ENCODE data around the gene HERC2.

DNA sequence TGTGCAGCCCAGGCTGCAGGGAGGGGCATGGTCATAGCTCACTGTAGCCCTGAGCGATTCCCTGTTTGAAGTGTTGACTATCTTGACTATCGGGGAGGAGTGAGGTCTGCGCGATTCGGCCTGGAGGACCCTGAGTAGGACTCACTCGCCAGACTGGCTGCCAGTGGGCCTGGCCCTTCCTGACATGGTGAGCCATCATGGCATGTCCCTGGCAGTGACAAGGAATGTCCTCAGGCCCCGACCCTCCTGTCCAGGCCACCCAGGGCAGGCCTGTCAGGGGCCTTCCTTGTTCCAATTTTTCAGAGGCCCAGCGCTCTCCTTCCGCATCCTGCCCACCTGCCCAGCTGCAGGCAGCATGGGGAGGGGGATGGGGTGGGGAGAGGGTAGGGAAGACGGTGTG, 217.7 kb downstream of the HERC2 start:
- TF ChIP-seq, protein P1, sequence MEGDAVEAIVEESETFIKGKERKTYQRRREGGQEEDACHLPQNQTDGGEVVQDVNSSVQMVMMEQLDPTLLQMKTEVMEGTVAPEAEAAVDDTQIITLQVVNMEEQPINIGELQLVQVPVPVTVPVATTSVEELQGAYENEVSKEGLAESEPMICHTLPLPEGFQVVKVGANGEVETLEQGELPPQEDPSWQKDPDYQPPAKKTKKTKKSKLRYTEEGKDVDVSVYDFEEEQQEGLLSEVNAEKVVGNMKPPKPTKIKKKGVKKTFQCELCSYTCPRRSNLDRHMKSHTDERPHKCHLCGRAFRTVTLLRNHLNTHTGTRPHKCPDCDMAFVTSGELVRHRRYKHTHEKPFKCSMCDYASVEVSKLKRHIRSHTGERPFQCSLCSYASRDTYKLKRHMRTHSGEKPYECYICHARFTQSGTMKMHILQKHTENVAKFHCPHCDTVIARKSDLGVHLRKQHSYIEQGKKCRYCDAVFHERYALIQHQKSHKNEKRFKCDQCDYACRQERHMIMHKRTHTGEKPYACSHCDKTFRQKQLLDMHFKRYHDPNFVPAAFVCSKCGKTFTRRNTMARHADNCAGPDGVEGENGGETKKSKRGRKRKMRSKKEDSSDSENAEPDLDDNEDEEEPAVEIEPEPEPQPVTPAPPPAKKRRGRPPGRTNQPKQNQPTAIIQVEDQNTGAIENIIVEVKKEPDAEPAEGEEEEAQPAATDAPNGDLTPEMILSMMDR (IDR thresholded peaks at IDR 0.05) = no peak
- TF ChIP-seq POLR2A (IDR thresholded peaks at IDR 0.05) = no peak

Data from sigmoid colon (tissue), 3 donors.